Measurements from ENCODE around the gene HDAC10.

GRCh38 chr22:50281957-50282356 is 30.9 kb upstream of the HDAC10 start:
- TF ChIP-seq CTCF (IDR thresholded peaks at IDR 0.05) (no peak), POLR2A (IDR thresholded peaks at IDR 0.05) (no peak)
